ENCODE measurements around the gene FOXP1. TPM values are rescaled to one million over a fixed set of nuclear protein-coding genes. Genes with fewer than 3 reads are reported as not detected.
A peak's percentile ranks its signal among the peaks of the same experiment; 100 is the strongest.
"Not testable (repeated sequence)": the region's sequence is repeated elsewhere in the genome, so short reads cannot be mapped to it uniquely, and the experiment has no call there.

Gene FOXP1
- total RNA-seq, 1 donor from 2014 or later: 72.3 TPM

DNA sequence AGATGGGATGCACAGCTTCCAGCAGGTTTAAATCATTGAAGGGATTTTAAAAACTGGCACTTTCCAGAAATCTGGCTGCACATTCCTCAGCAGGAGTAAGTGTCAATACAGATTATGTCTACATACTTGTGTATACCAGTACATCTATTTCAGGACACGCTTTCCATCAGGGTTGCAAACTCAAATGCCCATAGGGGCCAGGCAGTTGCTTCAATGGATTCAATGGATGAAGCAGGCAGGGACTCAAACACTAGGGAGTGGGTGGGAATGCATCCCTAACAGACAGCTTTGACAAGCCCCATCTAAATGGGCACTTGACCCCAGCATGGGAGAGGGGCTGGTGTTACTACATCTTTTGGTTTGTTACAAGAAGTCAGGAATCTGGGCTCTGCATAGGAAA, 136.8 kb downstream of the FOXP1 start:
- no peak for DNase-seq

DNA sequence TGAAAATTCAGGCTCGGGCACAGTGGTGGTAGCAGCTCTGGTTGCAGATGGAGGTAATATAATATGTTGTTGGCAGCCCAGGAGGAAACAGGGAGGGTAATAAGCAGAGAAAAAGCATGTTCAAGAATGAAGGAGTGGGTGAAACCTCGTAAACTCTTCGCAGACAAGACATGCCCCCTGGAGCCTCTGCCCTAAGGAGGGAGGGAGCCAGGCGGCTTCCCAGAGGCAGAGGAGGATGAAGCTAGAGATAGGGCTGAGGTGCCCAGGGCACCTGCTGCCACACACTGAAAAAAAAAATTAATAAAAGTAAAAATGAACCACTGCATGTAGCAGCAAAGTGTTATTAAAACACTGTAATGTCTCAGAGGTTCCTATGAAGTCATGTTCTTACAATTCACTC, 137.3 kb downstream of the FOXP1 start:
- no peak for DNase-seq

DNA sequence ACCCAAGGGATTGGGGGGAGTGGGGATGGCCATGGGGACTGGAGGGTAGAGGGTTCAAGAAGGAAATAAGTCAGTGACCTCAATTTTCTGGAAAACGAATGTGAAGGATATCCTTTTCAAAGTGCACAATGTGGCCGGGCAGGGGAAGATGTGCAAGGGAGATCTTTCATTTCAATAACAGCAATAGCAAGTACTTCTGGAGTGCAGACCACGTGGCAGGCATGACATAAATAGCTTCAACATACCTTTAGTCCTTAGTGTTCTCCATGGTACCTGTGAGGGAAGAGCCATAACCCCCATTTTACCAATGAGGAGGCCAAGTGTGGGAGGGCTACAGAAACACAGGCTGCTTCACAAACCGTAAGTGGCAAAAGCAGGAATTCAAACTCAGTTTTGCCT, 138.7 kb downstream of the FOXP1 start:
- peak; percentile 36 for DNase-seq

DNA sequence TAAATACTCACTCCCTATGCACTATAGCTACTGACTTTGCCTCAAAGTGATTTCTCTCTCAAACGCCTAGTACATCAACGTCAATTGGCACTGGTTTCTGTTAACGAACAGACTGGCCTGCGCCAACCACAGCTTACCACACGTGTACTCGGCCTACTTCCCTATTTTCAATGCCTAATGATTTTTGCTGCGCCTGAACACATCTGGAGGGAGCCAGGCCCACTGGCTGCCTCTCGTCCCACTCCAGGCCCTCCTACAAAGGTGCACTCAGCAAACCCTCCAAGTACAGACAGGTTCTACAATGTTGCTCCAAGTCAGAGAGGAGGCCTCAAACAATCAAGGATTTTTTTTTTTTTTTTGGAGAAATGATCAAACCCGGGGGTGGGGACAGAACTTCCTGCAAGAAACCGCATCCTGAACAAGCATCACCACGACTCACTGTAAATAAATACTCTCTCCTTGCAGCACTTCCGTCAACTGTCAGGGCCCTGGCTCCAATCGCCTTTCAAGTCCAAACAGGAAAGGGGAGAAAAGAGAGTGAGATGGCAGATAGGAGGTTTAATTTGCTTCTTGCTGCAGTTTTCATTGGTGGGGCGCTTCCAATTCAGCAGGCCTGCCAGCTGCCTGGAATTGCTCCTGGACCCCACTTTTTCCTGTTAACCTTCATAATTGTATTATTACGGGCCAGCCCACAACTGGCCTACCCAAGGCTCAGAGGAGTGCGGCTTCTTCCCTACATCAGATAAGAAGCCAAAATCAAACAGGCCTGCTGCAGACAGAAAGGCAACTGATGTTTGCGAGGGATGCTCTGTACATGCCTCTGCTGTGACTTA, 139.3 kb downstream of the FOXP1 start:
- DNase-seq: peak; percentile 88

DNA sequence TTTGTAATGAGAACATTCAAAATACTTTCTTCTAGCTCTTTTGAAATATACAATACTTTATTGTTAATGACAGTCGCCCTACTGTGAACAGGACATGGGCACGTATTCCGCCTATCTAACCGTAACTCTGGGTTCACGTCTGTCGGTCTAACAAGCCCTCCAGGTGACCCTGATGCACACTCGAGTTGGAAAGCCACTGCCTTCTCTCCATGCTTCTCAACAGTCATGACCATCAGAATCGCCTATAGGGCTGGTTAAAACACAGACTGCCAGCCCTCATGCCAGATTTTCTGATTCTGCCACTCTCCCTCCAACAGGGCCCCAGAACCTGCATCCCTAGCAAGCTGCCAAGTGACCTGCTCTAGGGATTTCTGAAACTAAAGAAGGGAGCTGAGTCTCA, 140.2 kb downstream of the FOXP1 start:
- DNase-seq: no peak

DNA sequence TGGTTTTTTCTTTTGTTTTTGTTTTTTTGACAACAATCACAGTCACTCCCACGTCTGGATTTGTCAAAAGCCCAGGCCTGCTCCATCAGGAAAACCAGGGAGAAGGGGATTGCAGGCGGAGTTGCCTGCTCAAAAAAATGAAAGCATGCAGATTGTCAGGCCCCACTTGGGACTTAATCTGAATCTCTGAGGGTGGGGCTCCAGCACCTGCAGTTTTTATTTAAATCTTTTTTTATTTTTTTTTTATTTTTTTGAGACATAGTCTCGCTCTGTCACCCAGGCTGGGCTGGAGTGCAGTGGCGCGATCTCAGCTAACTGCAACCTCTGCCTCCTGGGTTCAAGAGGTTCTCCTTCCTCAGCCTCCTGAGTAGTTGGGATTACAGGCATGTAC, 140.9 kb downstream of the FOXP1 start:
- no peak for DNase-seq

GRCh38 chr3:71441925-71442651, 141.4 kb downstream of the FOXP1 start:
- DNase-seq: no peak

DNA sequence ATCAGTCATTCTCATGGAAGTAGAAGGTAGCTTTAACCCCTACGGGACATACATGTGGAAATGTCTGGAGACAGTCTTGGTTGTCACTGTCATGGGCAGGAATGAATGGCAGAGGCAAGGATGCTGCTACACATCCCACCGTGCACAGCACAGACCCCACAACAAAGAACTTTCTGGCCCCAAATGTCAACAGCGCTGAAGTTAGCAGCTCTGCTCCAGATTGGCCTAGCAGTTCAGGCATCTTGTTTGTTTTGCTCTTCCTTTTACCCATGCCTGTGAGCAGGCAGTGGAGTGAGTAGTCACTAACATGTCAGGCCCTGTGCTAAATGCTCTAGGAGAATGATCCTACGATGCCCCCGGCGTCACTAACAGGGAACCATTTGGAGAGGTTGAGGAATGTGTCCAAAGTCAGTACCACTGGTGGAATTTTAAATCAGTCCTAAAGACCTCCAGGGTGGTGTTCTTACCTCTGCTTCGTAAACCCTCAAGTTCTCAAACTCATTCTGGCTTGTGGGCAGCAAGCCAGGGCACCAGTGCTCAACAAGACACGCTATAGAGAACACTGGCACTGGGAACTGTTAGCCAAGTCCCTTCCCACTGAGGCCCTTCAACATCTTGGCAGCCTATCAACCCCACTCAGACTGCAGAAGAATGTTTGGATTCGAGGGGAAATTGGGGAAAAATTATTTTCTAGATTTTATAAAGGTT, 142.2 kb downstream of the FOXP1 start:
- no peak for DNase-seq

DNA sequence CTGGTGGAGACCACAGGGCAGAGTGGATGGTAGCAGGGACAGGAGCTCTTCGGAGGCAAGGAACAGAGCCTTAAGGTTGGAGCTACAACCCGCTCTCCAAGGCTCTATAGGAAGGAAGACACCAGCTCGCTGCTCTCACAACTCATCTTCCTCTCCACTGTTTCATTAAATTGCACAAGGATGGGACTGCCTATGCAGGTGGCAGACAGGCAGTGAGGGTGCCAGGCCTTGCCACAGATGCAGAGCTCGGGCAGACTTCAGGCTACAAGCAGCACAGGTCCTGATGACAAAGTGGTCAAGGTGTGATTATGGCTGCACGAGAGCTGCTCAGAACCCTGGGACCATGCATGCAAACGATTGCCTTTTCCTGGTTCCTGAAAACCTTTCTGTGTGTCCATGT, 144.6 kb downstream of the FOXP1 start:
- DNase-seq: no peak

DNA sequence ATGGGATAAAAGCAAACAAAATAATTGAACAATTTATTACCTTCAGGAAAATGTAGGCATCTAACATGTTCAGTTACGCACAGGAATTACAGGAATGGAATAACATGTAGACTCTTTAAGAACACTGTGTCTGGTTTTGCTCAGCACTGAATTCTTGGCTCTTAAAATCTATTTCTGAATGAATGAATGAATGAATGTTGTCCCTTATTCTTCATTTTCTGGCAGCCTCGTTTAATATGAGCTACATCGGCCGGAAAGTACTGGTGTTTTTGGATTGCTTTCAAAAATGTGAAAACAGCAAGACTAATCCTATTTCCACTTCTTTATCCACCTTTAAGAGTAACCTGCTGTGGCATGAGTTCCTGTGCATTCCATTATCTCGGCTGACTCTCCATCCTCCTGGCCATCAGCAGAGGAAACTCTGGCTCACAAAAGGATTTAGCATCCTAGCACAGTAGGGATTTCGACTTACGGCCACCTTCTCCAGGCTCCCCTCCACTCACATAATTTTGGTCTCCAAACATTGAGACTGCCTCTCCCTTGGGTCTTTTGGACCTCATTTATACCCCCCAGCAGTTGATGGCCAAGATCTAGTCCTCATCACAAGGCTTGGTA, 145.3 kb downstream of the FOXP1 start:
- no peak for DNase-seq

DNA sequence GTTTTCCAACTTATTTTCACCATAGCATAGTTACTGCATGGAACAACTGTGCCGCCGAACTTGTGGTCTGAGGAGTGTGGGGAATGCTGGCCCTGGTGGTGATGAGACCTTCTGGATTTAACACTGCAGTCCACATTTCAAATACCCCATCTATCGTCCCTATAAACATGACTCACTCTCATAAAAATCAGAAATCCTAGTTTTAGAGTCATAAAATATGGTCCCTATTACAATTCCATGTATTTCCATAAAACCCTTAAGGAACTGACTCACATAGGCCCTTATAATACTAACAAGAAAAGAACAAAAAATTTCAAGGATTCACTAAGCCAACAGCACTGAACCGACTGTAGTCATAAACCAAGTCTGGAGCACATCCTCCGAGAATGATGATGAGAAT, 147.2 kb downstream of the FOXP1 start:
- DNase-seq: no peak

GRCh38 chr3:71435836-71436235, 147.7 kb downstream of the FOXP1 start:
- not testable (repeated sequence) for DNase-seq

GRCh38 chr3:71433631-71434030, 149.9 kb downstream of the FOXP1 start:
- DNase-seq: no peak

DNA sequence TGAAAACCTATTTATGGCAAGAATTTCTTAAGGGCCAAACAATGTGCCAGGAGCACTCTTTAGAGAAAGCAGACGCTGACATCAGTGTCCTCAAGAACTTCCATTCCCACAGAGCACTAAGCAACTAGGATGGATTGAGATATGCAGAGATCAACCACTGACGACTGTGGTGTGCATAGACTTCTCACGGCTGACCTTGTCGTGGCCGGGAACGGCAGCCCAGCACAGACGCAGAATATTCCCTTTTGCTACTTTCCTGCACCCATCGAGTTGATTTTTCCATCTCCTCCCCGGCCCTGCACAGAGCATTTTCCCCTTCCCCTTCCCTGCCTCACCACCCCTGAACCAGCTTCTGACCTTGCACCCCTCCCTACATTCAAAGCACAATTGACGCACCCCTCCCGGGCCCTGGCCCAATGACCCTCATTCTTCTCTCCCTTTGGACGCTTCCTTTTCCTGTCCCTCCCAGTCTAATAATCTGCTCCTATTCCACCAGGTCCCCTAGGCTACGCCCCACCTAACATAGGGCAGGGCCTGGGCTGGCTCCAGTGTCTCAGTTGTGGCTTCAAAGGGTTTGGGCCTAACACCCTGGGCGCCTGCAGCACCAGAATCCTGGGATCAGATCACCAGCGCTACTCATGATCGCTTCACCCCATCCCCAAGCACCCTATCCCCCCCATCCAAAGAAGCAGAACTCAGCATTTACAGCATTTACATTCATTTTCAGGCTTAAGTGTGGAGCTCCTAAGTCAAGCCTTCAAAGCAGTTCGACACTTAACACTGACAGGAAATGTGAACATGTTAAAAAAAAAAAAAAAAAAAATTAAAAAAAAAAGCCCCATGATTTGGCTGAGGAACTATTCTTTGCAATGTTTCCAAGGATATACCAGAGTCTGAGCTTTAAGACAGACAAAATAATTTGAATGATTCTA, 151.2 kb downstream of the FOXP1 start:
- DNase-seq: peak; percentile 36

DNA sequence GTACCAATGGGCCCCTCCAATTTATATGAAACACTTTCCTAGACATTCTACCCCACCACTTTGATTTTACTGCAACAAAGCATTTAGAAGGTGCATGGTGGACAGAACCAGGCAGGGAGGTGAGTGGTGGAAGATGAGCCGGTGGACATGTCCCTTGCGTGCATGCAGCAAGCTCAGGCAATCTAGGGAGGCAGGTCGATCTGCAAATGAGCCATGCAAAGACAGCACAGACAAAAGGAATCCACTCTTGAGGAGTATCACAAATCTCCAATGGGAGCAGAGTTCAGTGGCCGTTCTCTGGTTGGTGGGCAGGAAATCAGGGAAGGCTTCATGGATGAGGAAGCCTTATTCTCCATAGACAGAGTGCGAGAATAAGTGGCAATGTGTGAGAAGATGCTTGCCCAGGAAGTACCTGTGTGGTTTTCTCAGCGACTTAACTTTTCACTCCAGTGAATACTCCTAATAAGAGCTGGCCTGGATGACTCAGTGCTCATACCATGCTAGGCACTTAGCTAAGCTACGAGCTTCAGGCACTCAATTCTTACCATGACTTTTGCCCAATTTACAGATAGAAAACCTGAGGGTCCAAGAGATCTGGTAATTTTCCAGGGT, 152.5 kb downstream of the FOXP1 start:
- DNase-seq: no peak

GRCh38 chr3:71429597-71429988, 153.9 kb downstream of the FOXP1 start:
- no peak for DNase-seq

DNA sequence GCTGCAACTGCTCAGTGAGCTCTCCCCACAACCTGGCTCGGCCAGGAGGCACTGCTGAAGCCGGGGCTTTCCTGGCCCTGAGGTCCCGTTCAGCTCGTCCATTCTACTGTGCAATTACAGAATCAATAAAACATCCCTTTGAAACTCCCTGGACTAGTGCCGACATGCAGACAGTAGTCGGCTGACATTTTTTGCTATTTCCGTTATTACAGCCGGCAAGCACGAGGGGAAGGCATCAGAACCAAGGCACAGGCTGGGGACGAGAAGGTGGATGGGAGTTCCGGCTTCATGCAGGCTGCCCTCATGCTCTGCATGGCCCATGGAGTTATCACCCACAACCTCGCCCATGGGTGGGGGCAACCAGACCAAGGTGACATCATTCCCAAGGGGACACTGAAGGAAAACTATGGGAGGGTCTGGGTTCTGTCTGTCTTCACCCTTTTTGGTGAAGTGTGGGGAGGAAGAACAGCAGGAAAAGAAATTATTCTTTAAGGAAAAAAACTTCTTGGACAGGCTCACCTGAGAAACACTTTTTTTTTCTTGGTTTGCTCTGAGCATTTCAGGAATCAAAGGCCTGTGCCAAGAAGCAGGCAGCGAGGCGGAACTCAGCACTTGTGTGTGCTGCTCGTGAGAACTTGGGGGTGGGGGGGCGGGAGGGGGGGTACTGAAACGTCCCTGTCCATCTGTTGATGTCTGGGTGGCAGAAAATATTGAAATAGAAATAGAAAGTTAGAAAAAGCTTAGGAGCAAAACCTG, 154.5 kb downstream of the FOXP1 start:
- peak; percentile 80 for DNase-seq

- no peak for DNase-seq
These were observed 157.9 kb downstream of the FOXP1 start for GRCh38 chr3:71425491-71426071.

DNA sequence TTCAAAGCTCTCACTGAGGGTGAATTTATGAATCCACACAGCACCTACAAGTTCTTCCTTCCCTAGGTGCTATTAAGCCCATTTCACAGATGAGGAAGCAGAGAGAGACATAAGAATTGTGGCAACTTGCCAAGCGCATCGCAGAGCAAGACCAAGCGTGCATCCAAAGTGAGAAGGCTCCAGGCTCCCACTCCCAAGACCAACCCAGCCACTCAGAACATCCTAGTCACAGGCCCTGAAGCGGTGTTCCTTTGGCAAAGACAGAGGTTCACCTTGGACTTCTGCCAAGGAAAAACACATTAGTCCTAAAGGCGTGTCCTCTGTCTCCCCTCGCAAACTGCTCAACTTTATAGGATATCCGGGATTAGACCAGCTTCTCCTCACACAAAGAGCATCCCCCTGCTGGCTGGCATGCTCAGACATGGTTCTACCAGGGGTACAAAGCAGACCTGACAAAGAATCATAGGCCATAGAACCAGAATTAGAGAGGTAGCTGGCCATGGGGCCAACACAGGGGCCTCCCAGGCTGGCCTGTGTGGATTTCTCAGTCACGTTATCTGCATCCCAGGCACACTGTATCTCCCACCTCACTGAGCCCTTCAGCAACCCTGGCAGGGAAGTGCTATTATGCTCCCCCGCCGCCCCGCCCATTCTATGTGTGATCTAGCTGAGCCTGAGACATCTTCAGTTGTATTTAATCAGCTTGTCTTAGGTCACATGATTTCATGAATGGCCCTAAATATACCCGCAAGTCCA, 160.2 kb downstream of the FOXP1 start:
- DNase-seq: peak; percentile 86
